A673 (cell line): ENCODE measurements around the gene BEST4. TPM values are rescaled to one million over a fixed set of nuclear protein-coding genes. Genes with fewer than 3 reads are reported as not detected.

Source experiments
- BruUV-seq: library from RNA; stranded (reverse); fragments of 400-500 nt; replicated peaks from 2 replicates; lab custom pipeline; 2021; lab: Mats Ljungman, UMichigan
- CTCF ChIA-PET: fragments of 300-600 bp; sonication (Branson Sonifier 250); formaldehyde crosslinking; loops from one replicate; lab custom pipeline; 2022; ENCODE audit warnings: antibody characterized with exemption; lab: Charles Lee
- POLR2A ChIA-PET: fragments of 300-600 bp; sonication (Branson Sonifier 250); formaldehyde crosslinking; loops from one replicate; lab custom pipeline; 2022; ENCODE audit warnings: antibody characterized with exemption; ENCODE audit not compliant: low non-redundant PET; lab: Charles Lee
- DNase-seq: peaks from one replicate; pipeline ENCODE4 v3.0.0-alpha.2; 2015; ENCODE audit warnings: low spot score
- H3K27ac ChIP-seq: fragments of 200-600 bp; sonication (generic); 2 replicates; pipeline ENCODE4 v1.5.1; 2016; ENCODE audit warnings: mixed run types, low read depth, mild to moderate bottlenecking, mixed read lengths, antibody characterized with exemption, low read length; ENCODE audit not compliant: poor library complexity, severe bottlenecking
- H3K27me3 ChIP-seq: fragments of 200-600 bp; sonication (generic); replicated peaks from 2 replicates; pipeline ENCODE4 v1.6.1; 2017; ENCODE audit warnings: mixed run types, low read depth, mild to moderate bottlenecking, mixed read lengths, antibody characterized with exemption, low read length; ENCODE audit not compliant: insufficient read depth, poor library complexity
- H3K36me3 ChIP-seq: fragments of 200-600 bp; sonication (generic); 2 replicates; pipeline ENCODE4 v1.6.1; 2016; ENCODE audit warnings: mixed run types, mild to moderate bottlenecking, mixed read lengths, antibody characterized with exemption, low read length; ENCODE audit not compliant: insufficient read depth, poor library complexity, severe bottlenecking
- H3K4me1 ChIP-seq: fragments of 200-600 bp; sonication (generic); 2 replicates; pipeline ENCODE4 v1.6.1; 2017; ENCODE audit warnings: mixed run types, mild to moderate bottlenecking, mixed read lengths, antibody characterized with exemption, low read length; ENCODE audit not compliant: insufficient read depth, poor library complexity, severe bottlenecking
- H3K4me3 ChIP-seq: fragments of 200-600 bp; sonication (generic); 2 replicates; pipeline ENCODE4 v1.5.1; 2016; ENCODE audit warnings: low read depth, mixed run types, mild to moderate bottlenecking, mixed read lengths, low read length; ENCODE audit not compliant: poor library complexity, severe bottlenecking
- H3K9me3 ChIP-seq: fragments of 200-600 bp; sonication (generic); 2 replicates; pipeline ENCODE4 v1.6.1; 2016; ENCODE audit warnings: mixed run types, low read depth, mild to moderate bottlenecking, mixed read lengths, antibody characterized with exemption, low read length; ENCODE audit not compliant: poor library complexity, severe bottlenecking
- CTCF ChIP-seq: fragments of 300-800, 200-600 bp; sonication (generic); conservative IDR thresholded peaks from 2 replicates; pipeline ENCODE4 v1.5.1; 2017; ENCODE audit warnings: low read depth, mild to moderate bottlenecking, antibody characterized with exemption, low read length, moderate library complexity, mixed read lengths
- EZH2 ChIP-seq: fragments of 200-600 bp; sonication (generic); IDR thresholded peaks from 2 replicates; pipeline ENCODE4 v1.6.1; 2017; ENCODE audit warnings: borderline replicate concordance, low read depth, mild to moderate bottlenecking, mixed read lengths, antibody characterized with exemption, low read length; ENCODE audit not compliant: poor library complexity, severe bottlenecking
- intact Hi-C: fragments of 100-400 bp; cut with micrococcal nuclease; formaldehyde crosslinking; loops from one replicate; pipeline ENCODE4 v1.10.0; 2022; ENCODE audit not compliant: unreplicated experiment
- total RNA-seq: library from RNA; stranded (reverse); gene quantifications from 2 replicates; pipeline ENCODE4 v1.2.3, GENCODE V29; 2021

BEST4 gene
- total RNA-seq, 1 experiment from 2014 or later, result not detected

- intact Hi-C loops, result no loop called here
- Histone ChIP-seq H3K4me1 (peaks cover 6% of the 10 kb centered on the region), H3K36me3 (no peaks in the 10 kb centered on the region), H3K4me3 (peak overlapping the region; percentile 48), H3K27ac (peak overlapping the region; percentile 98), H3K27me3 (no peaks in the 10 kb centered on the region), H3K9me3 (no peaks in the 10 kb centered on the region)
- BruUV-seq, result no TSS peak
- CTCF ChIA-PET, result no interaction called here
- no peak for TF ChIP-seq EZH2
- no peak for DNase-seq
- POLR2A ChIA-PET, result no interaction called here
Measured at GRCh38 chr1:44820328-44821239, 32.6 kb upstream of the BEST4 start.

GRCh38 chr1:44819608-44820327 is 31.8 kb upstream of the BEST4 start:
- ChIA-PET POLR2A (interaction anchor here (0.6 to 2.3 kb wide), 13 partner anchors 9 to 801 kb away, joined by 3 to 18 read pairs (median 5); partner anchors contain the start of genes BTBD19, DYNLT4, PLK3 and PTCH2), CTCF (interaction anchor here (1.0 kb wide), 1 partner anchor 11 kb away, joined by 3 read pairs; the partner anchor contains the start of gene BTBD19)
- intact Hi-C loops, result loop anchor here (2.0 kb wide), 1 partner anchor 89 kb away; the partner anchor contains the start of gene RNU5D-1

GRCh38 chr1:44819196-44819607 is 31.2 kb upstream of the BEST4 start:
- Histone ChIP-seq H3K4me1 (peaks cover 6% of the 10 kb centered on the region), H3K36me3 (no peaks in the 10 kb centered on the region), H3K4me3 (peak overlapping the region; percentile 48), H3K27me3 (no peaks in the 10 kb centered on the region), H3K27ac (peak overlapping the region; percentile 98), H3K9me3 (no peaks in the 10 kb centered on the region)
- BruUV-seq, result no TSS peak
- intact Hi-C loops, result loop anchor here (2.0 kb wide), 1 partner anchor 88 kb away; the partner anchor contains the start of gene RNU5D-1
- no peak for TF ChIP-seq CTCF
- TF ChIP-seq EZH2, result no peak
- DNase-seq, result no peak
- ChIA-PET CTCF (interaction anchor here (1.0 kb wide), 1 partner anchor 11 kb away, joined by 3 read pairs; the partner anchor contains the start of gene BTBD19), POLR2A (interaction anchor here (0.5 to 2.3 kb wide), 15 partner anchors 8 to 802 kb away, joined by 3 to 18 read pairs (median 5); partner anchors contain the start of genes BTBD19, DYNLT4, PLK3 and PTCH2)

More at GRCh38 chr1:44819608-44820327, 31.8 kb upstream of the BEST4 start:
- TF ChIP-seq CTCF (0 out of 2 replicates have a peak, but pooled peaks have one; percentile 15), EZH2 (no peak)
- Histone ChIP-seq H3K9me3 (no peaks in the 10 kb centered on the region), H3K4me1 (peaks cover 6% of the 10 kb centered on the region), H3K27me3 (no peaks in the 10 kb centered on the region), H3K27ac (peak overlapping the region; percentile 98), H3K4me3 (peak overlapping the region; percentile 48), H3K36me3 (no peaks in the 10 kb centered on the region)
- BruUV-seq, result TSS peak; percentile 99
- DNase-seq, result peak; percentile 98
